Cortex of kidney (tissue), 1 donor: ENCODE results near the gene POLD3.

Experiments used
- DNase-seq: peaks from one replicate; lab custom pipeline; 2025; lab: John Stamatoyannopoulos, UW

The POLD3 gene

DNA sequence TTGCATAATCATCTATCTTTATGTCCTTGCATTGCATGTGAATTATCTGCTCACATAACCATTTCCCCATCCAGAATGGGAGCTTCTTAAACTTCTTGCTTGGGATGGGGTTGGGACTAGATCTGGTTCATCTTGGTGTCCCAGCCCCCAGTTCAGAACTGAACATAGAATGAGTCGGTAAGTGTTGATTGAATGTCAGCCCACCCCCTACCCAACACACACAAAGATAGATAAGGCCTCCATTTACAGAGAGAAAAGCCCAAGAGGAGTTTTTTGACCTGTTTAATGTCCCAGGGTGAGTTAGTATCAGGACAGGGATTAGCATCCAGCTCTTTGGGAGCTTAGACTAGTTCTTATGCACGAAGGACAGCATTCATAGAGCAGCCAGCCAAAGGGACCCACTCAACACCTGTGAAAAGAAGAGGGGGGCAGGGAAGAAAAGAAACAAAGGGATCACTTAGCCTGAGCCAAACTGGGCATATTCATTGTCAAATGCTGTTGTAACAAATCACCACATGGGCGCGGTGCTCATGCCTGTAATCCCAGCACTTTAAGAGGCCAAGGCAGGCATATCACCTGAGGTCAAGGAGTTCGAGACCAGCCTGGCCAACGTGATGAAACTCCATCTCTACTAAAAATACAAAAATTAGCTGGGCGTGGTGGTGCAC, 81.4 kb downstream of the POLD3 start:
- DNase-seq: no peak

DNA sequence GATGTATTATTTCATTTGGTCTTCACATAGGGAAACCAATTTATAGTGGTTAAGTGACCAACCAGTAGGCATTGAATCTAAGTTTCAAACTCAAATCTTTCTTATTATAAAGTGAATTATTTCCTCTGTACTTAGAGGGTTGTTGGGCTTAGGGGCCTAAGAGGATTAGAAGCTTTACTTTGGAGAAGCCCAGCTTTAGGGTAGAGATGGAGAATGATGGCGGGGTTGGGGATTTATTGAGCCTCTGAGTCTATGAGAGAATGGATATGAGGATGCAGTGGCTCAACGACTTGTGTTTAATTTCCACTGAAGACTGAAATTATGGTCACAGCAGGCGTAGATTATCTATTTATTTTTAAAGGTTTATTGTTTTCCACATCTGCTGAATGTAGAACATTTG, 83.4 kb downstream of the POLD3 start:
- no peak for DNase-seq

DNA sequence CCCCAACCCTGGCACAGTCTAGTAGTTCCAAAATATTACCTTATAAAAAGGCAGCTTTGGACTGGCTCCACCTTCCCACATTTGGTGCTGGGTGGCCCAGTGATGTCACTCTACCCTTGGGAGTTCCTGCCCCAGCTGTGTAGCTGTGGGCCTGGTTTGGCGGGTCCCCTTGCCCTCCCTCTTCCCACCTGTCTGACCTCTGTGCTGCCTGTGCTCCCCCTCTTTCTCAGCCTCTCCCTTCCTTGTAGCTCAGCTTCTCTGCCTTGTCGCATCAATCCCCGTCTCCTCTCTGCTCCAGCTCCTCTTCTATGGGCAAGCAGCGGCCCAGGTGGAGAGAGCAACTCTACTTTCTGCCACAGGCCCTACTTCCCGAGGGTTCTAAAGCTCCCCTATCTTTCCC, 84.2 kb downstream of the POLD3 start:
- DNase-seq: no peak

DNA sequence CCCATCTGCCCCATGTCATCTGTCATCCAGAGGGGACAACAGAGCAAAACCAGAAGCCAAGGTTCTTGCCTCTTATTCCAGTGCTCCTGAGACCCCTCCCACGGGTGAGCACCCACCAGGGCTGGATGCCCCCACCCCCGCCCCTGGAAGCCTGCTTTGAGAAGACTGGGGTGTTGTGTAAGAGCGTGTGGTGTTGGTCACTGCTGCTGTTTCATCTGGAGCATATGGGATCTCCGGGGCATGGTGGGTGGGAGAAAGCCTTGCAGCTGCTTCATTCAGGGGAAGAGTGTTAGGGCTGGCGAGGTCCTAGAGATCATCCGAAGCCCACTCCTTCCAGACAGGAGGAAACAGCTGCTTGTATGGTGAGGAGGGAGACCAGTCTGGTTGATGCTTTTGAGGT, 84.7 kb downstream of the POLD3 start:
- DNase-seq: no peak

DNA sequence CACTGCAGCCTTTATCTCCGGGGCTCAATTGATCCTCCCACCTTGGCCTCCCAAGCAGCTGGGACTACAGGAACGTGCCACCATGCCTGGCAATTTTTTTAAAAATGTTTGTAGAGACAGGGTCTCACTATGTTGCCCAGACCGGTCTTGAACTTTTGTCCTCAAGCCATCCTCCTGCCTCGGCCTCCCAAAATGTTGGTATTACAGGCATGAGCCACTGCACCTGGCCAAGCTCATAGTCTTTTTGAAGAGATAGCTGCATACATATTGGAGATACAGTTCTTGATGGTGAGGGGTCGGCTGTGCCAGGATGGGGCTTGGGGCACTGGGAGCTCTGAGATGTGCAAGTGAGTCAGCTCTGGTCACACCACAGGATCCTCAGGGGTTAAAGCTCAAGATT, 85.7 kb downstream of the POLD3 start:
- DNase-seq: no peak

DNA sequence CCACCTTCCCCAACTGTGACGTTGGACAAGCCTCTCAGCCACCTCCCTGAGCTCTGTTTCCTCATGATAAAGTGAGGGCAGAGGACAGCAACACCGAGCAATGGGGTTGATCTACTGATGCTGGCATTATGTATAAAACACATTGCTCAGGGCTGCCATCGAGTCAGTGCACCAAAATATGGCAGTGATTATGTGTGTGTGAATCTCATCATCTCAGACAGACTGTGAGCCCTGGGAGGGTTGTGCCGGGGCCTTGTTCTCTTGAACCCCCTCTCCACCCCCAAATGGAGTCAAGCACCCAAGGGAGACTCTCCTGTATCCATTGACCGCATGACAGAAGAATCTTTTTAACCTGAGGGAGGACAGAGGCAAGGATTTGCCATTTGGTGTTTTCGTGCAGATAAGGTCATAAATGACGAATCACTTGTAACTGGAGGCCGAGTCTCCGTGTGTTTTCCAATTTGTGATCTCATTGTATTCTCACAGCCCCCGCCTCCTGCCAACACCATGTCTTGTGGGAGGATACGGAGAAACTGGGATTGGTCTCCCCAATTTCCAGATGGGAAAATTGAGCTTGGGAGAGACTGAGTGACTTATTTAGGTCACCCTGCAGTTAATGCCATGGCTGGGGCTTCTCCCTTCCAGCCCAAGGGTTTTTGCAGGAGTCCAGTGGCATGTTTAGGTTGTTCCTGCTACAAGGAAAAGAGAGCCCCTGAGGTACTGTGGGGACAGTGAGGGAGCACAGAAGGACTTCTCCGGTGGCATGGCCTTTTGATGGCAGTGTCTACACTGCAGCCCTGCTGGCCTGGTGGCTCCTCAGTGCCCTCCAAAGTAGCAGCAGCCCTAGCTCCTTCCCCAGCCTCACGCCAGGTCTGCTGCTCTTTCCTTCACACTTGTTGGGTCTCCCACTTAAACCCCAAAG, 86.5 kb downstream of the POLD3 start:
- DNase-seq: no peak

DNA sequence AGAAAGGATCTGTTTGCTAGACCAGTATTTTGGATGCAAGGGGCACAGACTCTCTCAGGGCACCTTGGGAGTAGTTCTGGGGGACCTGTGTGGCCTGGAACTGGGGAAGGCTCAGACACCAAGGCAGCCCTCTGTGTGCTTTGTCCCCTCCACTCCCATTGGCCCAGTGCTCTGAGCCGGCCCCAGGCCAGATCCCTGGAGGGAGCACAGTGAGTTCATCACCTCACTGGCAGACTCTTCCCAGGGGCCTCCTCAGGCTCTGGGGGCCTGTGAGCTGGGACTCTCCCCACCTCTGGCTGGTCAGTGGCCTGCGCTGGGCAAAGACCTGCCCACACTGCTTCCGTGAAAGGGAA, 87.1 kb downstream of the POLD3 start:
- no peak for DNase-seq

DNA sequence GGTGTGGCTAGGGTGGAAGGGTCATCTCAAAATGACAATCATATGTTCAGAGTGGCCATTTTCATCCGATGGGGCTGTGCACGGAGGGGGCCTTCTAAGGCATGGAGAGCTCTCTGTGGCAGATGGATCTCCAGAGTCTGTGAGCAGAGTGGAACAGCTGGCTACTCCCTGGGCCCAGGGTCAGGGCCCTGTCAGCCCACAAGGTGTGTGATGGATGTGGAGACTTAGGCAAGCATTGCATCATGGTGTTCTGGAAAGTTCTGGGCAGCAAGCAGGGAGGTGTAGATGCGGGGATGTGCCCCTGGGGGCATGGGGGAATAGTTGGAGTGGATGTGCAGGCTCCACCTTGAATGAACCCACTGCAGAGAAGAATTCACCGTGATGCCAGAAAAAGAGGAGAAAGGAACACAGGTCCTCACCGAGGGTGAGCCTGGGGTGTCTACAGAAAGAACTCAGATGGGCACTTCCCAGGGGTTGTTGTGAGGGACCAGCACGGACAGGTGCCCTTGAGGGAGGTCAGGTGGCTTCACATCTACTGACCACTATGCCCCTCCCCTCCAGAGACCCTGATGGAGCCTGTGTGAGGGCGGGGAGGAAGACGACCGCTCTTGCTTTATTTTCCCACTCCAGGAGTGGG, 87.8 kb downstream of the POLD3 start:
- no peak for DNase-seq

DNA sequence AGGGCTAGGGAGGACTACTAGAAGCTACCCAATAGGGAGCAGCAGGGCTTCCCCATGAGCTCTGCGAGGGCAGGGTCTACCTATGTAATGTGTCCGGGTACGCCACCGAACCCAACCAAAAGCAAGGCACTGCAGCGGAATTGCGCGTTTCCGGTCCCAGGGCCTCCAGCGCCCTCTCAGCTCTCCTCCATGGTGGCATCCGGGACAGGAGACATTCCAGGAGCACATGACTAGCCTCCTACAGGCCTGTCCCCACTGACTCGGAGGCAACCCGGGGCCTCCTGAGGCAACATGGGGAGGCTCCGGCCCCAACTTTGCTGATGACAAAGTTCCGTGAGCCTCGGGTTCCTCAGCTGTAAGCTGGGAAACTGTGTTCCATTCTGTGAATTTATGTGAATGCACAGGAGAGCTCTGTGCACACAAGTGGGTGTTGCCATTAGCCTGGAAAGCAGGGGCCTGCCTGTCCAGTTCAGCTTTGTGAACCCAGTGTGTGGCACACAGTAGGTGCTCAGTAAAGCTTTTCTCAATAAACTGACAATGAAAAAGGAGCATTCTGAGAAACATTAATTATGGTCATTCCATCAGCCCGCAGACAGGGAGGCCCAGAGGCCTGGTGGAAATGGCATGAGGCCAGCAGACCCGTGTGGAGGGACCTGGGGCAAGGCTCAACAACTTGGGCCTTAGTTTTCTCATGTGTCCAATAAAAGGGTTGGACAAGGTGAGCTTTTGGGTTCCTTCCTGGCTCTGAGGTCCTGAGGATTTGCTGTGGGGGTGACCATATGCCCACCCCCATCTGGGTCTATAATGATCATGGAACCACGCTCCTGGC, 88.5 kb downstream of the POLD3 start:
- DNase-seq: no peak

DNA sequence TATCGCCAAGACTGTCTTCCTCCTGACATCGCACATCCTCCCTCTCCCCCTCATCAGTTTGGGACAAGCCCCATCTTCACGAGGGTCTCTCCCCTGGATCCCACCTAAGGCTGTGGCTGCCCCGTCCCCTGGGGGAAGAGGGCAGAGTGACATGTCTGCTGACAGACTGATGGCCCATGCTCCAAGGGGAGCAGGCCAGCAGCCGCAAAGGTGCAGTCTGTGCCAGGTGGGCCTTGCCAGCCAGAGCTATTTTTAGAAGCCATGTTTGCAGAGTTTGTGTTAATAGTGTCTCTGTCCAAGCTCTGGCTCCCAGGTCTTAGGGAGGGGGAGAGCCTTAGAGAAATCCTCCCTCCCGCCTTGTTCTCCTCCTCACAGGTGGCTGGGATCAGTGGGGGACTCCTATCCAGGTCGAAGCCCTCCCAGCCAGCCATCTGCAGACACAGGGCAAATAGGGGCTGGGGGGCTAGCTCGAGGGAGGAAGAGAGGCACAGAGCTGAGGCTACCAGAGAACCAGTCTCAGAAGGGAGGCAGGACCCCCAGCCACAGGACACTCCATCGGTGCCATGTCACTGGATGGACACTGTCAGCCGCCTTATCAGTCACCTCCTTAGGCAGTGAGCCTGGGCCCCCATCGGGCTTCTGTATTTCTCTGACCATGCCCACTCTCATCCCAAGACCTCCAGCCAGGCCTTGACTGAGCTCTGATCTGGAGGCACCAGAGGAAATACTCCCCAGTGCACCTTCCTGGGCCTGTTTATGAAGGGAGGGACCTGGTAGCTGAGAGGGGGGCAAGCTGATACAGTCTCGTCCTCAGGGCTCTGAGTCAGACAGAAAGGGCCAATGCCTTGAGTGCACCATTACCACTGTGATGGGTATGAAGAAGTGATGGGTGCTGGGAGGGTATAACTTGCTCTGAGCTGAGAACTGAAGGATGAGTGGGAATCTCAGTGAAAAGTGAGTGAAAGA, 89.6 kb downstream of the POLD3 start:
- DNase-seq: no peak

DNA sequence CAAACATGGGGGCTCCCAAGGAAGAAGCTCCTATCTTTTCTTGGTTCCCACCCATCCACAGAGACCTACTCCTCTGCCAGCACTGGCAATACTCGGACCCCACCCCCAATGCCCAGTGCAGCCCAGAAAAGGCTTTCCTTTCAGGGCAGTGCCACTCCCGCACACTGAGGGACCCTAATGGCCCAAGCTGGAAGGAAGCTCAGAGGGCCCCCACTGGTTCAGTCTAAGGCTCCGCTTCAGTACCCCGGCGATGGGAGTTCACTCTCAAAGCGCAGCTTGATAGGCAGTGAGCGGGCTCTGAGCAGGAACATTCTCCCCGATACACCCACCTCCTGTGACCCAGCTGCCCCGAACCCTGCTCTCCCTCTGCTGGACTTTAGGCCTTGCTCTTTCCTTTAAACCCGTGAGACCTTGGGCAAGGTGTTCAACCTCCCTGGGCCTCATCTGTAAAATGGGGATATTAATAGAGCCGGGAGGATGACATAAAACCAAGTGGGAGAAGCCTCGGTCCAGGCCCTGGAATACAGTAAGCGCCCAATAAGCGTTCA, 90.4 kb downstream of the POLD3 start:
- no peak for DNase-seq

DNA sequence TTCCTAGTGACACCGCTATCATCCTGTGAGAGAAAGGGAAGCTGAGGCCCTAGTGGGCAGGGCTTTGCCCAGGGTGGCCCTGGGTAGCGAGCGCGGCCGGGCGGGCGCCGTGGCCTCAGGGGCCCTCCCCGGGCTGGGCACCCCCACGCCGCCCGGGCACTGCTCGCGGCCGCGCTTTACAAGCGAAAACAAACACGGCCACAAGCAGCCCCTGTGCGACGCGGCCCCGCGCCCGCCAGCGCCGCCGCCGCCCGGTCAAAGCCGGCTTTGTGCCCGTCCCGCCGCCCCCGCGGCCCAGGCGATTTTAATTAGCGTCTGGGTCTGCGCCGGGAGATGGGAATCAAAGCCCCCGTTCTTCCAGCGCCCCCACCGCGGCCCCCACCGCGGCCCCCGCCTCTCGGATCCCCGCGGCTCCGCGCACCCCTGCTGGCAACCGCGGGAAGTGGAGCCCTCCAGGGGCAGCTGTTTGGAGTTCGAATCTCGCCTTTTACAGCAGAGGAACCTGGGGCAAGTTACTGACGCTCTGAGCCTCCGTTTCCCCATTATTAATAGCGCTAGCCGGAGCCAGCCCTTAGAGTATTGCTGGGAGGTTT, 91.0 kb downstream of the POLD3 start:
- DNase-seq: no peak

DNA sequence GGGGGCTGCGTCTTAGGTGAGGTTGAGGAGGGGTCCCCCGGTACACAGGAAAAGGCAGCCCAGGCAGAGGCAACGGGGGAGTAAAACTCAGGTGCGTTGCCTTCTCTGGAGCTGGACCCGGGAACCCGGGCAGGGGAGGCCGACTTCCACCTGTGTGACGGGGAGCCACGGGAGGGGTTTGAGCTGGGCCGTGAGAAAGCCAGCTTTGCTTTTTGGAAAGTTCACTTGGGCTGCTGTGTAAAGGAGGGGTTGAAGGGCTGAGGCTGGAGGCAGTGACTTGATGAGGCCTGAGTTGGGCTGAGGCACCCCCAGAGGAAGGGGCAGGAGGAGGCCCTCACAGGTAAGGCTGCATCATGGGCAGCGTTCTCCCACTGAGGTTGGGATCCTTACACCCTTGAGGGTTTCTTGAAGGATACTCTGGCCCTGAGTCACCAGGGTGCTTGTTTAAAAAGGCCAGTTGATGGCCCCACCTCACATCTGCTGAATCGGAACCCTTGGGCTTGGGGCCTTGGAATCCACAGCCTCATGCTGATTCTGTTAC, 91.6 kb downstream of the POLD3 start:
- DNase-seq: no peak

DNA sequence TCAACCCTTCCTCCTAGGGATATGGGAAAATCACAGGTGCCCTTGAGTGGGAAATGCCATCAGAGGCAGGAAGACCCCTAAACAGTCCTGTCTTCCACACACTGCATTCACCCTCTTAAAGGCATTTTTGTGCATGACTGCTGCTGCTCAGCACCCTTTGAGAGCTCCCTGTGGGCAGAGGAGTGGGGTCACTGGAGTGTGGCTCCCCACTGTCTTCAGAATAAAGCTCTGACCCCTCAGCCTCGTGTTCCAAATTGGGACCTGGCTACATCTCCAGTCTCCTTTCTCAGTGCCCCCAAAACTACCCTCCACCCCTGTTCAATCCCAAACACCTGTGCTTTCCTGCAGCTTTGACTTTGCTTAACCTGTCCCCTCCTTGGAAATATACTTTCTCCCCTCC, 92.3 kb downstream of the POLD3 start:
- DNase-seq: no peak

DNA sequence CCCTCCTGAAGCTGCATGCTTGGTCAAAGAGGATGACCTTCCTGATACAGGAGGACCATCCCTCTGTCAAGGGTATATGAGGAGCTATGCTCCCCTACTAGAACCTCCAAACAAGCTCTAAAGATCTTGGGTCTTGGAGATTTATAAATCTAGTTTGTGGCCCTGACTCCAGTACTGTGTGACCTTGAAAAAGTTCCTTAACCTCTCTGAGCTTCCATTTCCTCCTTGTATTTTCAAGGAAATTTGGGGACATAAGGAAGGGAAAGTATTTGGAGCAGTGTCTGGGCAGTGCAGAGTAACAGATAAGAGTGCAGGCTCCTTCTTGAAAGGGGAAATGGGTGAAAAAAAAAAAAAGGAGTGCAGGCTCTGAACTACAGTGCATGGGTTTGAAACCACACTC, 93.0 kb downstream of the POLD3 start:
- DNase-seq: no peak

DNA sequence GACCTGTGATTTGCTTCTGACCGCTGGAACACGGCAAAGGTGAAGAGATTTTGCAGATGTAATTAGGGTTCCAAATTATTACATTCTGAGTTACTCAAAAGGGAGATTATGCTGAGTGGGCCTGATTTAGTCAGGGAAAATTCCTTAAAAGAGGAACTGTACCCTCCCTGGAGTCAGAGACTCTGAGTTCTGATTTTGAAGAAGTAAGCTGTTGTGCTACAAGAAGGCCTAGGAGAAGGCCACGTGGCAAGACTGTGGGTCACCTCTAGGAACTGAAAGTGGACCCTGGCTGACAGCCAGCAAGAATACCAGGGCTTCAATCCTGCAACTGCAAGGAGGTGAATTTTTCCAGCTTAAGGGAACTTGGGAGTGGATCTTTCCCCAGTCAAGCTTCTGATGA, 93.5 kb downstream of the POLD3 start:
- no peak for DNase-seq

DNA sequence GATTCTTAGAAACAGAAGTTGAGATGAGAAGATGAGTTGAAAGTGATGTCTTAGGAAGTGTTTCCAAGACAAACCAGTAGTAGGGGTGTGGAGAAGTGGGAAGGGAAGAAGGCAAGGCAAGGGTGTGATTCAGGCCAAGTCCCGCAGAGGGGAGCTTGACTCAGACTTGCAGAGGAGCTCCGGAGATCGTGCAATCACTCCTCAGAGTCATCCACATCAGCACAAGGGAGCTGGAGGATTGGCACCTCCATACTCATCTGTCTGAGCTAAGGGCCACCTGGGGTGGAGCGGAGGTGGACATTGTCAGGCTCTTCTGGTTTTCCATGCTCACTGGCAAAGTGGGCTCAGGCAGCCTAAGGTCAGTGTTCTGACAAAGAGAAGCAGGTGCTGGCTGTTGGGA, 94.4 kb downstream of the POLD3 start:
- DNase-seq: no peak

DNA sequence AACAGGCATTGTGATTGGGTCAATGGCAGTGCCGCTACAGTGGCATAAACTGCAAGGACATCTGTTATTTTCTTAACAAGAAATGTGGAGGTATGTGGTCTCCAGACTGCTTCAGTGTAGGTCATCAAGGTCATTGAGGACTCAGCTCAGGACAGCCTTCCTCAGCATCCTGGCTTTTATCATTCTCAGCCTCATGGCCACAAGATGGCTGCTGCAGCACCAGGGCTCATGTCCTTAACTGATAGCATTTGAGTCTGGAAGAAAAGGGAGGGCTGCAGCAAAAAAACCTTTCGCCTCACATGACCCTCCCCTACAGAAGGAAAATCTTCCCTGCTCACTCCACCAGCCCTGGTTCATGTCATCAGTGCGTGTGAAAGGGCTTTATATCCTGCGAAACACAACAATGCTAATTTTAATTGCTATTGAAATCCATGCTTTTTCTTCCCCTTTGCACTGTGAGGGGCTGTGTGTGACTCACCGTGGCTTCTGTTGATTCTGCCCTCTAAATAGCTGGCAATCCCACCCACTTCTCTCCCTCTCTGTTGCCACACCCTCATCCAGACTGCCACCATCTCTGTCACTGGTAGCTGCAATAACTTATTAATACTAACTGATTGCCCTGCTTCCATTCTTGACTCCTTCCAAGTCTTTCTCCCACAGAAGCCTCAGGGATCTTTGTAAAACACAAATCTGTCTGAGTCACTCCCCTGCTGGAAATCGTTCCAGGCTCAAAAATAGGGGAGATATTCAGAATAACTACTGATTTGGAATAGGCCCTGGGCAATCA, 95.0 kb downstream of the POLD3 start:
- no peak for DNase-seq

DNA sequence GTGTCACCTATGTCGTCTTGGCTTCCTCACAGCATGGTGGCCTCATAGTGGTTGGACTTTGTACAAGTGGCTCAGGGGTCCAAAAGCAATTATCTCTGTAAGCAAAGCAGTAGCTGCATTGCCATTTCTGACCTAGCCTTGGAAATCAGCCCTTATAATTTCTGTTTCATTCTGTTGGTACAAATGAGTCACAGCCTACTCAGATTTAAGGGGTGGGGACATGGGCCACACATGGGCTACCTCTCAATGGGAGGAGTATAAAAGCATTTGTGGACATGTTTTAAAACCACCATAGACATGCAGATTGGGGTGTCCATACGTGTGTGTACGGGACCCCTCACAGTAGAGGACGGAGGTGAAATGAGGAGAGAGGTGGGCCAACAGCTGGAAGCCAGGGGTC, 97.3 kb downstream of the POLD3 start:
- no peak for DNase-seq
